ENCODE data around the gene FTO.

FTO gene

GRCh38 chr16:53782148-53782547 is 78.2 kb downstream of the FTO start:
- H3K27ac ChIP-seq = no peak overlapping the region
- TF ChIP-seq ZFX (IDR thresholded peaks at IDR 0.05) (no peak), CTCF (conservative IDR thresholded peaks at IDR 0.05) (no peak)

- TF ChIP-seq CTCF (conservative IDR thresholded peaks at IDR 0.05) (no peak), ZFX (IDR thresholded peaks at IDR 0.05) (no peak)
- no peak overlapping the region for H3K27ac ChIP-seq
Observed at GRCh38 chr16:53784291-53784690, 80.3 kb downstream of the FTO start.

DNA sequence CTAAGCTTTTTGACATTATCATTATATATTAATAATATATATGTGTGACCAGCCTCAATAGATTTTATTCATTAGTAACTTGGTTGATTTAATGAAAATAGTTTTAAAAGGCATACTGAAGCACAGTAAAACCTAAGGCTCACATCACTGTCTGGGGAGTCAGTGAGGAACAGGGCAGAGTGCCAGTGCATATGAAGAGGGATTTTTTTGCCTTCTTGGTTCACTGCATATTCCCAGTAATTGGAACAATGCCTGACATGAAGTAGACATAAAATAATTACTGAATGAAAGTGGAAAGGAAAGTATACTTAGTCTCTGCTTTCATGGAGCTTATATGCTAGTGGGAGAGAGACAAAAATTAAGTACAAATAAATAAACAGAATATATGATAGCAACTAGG is 81.1 kb downstream of the FTO start:
- TF ChIP-seq CTCF (conservative IDR thresholded peaks at IDR 0.05) (no peak), ZFX (IDR thresholded peaks at IDR 0.05) (no peak)
- no peak overlapping the region for H3K27ac ChIP-seq

DNA sequence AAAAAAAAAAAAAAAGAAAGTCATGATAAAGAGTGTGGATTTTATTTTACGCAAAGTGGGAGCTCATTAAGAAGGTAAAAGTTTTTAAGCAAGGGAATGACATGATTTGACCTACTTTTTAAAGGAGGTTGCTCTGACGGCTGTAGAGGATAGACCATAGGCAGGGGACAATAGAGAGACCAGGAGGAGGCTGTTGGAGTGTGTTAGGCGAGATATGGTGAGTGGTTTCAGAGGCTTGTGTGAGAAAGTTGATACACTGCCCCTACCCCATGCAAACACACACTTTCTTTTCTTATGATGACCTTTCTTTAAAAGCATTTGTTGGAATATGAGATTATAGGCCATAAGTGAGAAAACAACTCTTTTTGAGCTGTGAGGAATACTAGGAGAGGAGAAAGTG is 82.0 kb downstream of the FTO start:
- no peak overlapping the region for H3K27ac ChIP-seq

GRCh38 chr16:53787423-53787822 is 83.5 kb downstream of the FTO start:
- no peak for TF ChIP-seq CTCF (conservative IDR thresholded peaks at IDR 0.05)
- TF ChIP-seq ZFX (IDR thresholded peaks at IDR 0.05) = no peak
- H3K27ac ChIP-seq = no peak overlapping the region

More for the DNA sequence above, 82.0 kb downstream of the FTO start:
- TF ChIP-seq CTCF (conservative IDR thresholded peaks at IDR 0.05) = no peak

DNA sequence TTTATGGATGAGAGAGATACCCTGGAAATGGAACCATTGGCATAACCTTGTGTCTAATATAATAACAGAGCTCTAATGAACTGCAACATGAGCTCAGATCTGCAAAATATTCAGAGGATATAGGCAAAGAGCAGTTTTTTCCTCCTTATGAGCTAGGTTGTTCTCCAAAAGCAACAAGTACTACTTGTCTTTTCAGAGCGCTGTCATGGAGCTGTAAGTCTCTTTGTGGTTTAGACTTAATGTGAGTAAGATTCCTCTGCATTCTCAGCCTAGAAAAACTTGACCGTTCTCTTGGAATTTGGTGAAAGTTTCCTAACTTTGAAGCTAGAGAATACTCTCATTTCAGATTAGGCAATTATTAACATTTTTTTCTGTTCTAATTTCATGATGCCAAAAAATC is 85.2 kb downstream of the FTO start:
- H3K27ac ChIP-seq = no peak overlapping the region

More for the DNA sequence above, 85.2 kb downstream of the FTO start:
- no peak for TF ChIP-seq ZFX (IDR thresholded peaks at IDR 0.05)
- no peak for TF ChIP-seq CTCF (conservative IDR thresholded peaks at IDR 0.05)
